Rectal smooth muscle tissue (tissue), 1 donor: ENCODE measurements around the gene C20orf204.

Source experiments
- H3K27ac ChIP-seq: one replicate; pipeline ENCODE4 v1.7.0; 2013; ENCODE audit warnings: low read depth, low read length, inconsistent platforms
- H3K27me3 ChIP-seq: one replicate; pipeline ENCODE4 v1.7.0; 2013; ENCODE audit warnings: low read length; ENCODE audit not compliant: control insufficient read depth, insufficient read depth
- H3K36me3 ChIP-seq: one replicate; pipeline ENCODE4 v1.7.0; 2013; ENCODE audit warnings: low read length; ENCODE audit not compliant: control insufficient read depth, insufficient read depth
- H3K4me1 ChIP-seq: one replicate; pipeline ENCODE4 v1.7.0; 2013; ENCODE audit warnings: low read length; ENCODE audit not compliant: control insufficient read depth, insufficient read depth
- H3K4me3 ChIP-seq: one replicate; pipeline ENCODE4 v1.7.0; 2013; ENCODE audit warnings: low read length
- H3K9ac ChIP-seq: one replicate; pipeline ENCODE4 v1.7.0; 2013; ENCODE audit warnings: low read length

The C20orf204 gene

DNA sequence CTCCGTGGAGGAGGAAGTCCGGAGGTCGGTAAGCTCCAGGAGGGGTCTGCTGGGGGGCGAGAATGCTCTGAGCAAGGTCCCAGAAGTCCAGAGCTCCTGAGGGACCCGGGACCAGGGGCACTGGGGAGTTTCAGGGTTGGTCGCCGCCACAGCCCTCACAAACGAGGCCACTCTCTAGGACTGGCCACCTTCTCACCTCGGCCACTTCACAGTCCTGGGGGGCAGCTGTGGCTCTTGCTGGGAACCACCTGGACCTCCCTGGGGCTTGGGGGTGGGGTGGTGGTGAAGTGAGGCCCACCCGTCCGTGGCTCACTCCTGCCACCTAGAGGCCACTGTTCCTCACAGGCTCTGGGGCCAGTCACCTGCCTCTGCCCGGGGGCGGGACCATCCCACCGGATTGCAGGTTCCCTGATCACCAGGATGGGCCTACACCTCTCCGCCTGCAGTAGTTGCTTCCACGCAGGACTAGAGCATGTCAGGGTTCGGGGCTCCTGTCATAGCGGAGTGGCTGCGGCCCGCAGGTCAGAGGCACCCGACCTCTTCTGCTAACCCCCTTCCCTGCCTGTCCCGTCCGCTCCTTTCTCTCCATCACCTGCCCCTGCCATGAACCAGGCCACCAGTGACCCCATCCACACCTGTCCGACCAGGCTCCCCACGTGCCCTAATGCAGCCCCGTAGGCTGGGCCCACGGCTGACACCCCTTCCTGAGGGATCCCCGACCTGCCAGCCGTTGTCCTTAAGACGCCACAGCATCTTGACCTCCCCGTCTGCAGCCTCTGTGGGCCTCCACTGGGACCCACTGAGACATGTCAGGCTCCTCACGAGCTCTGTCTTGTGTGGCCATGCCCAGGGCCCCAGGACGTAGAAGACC, 21.9 kb downstream of the C20orf204 start:
- H3K27me3 ChIP-seq, result peaks cover 8% of the 10 kb centered on the region
- H3K4me3 ChIP-seq, result no peak overlapping the region
- no peak overlapping the region for H3K27ac ChIP-seq
- H3K36me3 ChIP-seq, result no peaks in the 10 kb centered on the region
- H3K4me1 ChIP-seq, result peaks cover 4% of the 10 kb centered on the region
- H3K9ac ChIP-seq, result no peak overlapping the region

DNA sequence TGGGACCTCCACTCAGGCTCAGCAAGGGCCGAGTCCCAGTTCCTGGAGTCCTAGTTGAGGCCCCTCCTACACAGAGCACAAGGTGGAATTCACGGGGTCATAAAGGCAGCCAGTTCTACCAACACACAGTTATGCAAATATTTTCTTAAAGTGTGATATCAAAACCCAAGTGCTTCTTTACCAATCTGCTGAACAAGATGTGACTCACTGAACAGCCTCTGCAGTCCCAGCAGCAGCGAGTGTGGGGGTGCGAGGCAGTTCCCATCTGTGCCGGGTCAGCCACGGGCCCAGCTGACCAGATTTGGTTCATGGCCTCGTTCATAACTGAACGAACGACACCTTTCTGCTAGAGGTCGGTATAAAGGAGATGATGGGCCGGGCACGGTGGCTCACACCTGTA, 22.6 kb downstream of the C20orf204 start:
- Histone ChIP-seq H3K4me1 (peaks cover 4% of the 10 kb centered on the region), H3K9ac (no peak overlapping the region), H3K27ac (no peak overlapping the region), H3K4me3 (no peak overlapping the region), H3K36me3 (no peaks in the 10 kb centered on the region), H3K27me3 (peaks cover 6% of the 10 kb centered on the region)

DNA sequence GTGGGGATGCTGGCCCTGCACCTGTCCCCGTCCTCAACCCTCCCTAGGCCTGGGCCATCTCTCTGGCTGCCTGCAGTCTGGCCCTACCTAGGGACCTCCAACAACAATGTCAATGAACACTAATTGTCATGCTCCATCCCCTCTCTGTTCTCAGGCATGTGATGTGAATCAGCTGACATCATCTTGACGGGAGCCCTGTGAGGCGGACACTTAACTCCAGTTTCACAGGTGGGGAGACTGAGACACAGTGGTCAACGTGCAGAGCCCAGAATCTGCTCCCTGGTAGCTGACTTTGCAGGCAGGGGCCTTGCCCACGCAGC, 26.3 kb downstream of the C20orf204 start:
- no peaks in the 10 kb centered on the region for H3K36me3 ChIP-seq
- peak overlapping the region; percentile 59 for H3K4me3 ChIP-seq
- H3K27ac ChIP-seq, result peak overlapping the region; percentile 91
- no peak overlapping the region for H3K9ac ChIP-seq
- peaks cover 2% of the 10 kb centered on the region for H3K27me3 ChIP-seq
- peaks cover 12% of the 10 kb centered on the region for H3K4me1 ChIP-seq

- peak within 1 kb of the TSS; percentile 76 for H3K4me3 ChIP-seq
- H3K27ac ChIP-seq, result peak within 1 kb of the TSS; percentile 91
- H3K9ac ChIP-seq, result peak within 1 kb of the TSS; percentile 53
- H3K4me1 ChIP-seq, result peaks cover 12% of the 10 kb centered on the region
- H3K36me3 ChIP-seq, result no peaks in the 10 kb centered on the region
- H3K27me3 ChIP-seq, result no peaks in the 10 kb centered on the region
Observed at GRCh38 chr20:64062596-64063388, 26.8 kb downstream of the C20orf204 start, which contains the start of gene TCEA2. TCEA2 (plus strand) TSS chr20:64063198; CDS start chr20:64063313, 115 bp downstream.

DNA sequence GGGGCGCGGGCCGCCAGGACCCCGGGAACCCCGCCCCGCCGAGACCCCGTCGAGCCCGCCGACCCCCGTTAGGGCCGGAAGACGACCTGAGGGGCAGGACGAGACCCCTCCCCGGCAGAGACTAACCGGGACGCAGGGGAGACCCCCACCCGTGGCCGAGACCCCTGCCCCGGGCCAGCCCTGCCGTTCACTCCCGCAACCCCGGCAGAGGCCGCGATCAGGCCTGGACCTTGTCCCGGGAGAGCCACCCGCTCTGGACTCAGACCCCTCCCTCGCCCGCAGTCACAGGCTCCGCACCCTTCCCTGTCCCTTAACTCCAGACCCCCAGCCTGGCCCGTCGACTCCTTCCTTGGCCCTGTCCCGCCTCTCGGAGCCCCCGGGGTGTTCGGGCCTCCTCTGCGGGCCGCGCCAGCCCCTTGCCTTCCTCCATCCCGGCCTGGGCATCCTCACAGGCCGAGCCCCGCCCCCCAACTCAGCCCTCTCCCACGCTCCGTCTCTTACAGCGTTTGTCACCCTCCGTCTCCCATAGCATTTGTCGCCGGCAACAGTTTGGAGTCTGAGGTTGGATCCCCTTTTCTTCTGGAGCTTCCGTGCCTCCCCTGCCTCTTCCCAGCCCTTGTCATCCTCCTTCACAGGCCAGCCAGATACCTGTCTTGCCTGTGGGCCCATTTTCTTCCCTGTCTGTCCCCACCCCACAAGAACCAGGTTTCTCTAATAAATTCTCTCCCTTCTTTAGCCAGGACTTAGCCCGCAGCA, 27.6 kb downstream of the C20orf204 start:
- peak overlapping the region; percentile 49 for H3K27ac ChIP-seq
- peak overlapping the region; percentile 76 for H3K4me3 ChIP-seq
- no peaks in the 10 kb centered on the region for H3K27me3 ChIP-seq
- H3K4me1 ChIP-seq, result peaks cover 12% of the 10 kb centered on the region
- no peaks in the 10 kb centered on the region for H3K36me3 ChIP-seq
- H3K9ac ChIP-seq, result peak overlapping the region; percentile 53

DNA sequence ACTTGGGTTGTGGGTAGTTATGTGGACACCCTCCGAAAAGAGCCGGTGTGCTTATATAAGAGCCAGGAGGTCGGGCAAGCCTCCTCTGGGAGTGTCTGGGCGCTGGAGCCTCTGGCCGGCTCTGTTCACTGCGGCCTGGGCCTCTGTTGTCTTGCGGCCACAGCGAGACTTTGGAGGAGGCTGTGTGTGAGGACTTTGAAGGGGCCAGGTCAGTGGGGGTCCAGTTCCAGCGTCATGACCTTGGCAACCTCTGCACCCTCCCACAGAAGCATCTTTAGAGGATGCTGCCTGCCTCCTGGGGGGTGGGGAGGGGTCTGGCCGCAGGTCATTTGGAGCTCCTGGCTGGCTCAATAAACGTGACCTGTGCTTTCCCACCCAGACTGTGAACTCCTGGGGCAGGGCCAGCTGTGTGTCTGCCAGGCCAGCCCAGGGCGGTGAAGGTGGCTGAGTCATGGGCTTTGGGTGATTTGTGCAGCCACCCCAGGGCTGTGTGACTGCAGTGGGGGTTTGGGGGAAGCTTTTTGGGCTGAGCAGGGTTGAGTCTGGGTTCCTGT, 28.2 kb downstream of the C20orf204 start:
- no peak overlapping the region for H3K9ac ChIP-seq

DNA sequence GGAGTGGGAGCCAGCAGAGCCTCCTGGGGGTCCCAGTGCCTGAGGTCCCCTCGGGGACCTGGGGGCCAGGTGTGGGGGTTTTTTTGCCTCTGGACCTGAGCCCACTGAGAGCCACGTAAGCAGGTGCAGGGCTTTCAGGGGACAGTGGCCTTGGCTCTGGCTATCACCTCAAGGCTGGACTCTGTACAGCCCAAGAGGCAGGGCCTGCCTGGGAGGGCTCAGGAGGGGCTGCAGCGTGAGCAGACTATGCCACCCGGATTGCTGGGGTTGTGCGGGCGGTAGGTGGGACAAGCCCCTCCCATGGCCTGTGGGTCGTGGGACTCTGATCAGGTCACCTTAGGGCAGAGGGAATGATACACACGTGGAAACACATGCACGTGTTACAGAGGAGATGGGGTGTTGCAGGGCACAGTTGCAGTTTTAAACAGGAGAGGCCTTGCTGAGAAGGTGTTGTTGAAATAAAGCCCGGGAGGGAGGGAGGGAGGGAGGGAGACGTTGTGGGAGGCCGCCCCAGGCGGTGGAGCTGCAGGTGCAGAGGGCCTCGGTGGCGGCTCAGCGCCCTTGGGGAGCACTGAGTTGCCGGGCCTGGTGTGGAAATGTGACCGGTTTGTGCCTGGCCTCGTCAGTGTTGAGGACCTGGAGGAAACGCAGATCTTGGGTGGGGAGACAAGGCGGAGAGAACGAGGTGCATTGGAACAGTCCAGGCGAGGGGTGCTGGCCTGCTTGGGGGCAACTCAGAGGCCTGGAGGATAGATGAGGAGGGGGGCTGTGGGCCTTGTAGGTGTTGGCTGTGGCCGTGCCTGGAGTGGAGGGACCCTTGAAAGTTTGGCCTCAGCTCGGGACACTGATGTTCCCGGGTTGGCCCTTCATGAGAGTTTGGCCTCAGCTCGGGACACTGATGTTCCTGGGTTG, 29.3 kb downstream of the C20orf204 start:
- Histone ChIP-seq H3K36me3 (no peaks in the 10 kb centered on the region), H3K4me3 (no peak overlapping the region), H3K4me1 (peaks cover 12% of the 10 kb centered on the region), H3K27ac (no peak overlapping the region), H3K9ac (no peak overlapping the region), H3K27me3 (no peaks in the 10 kb centered on the region)

More for the DNA sequence above, 28.2 kb downstream of the C20orf204 start:
- no peak overlapping the region for H3K27ac ChIP-seq
- H3K4me3 ChIP-seq, result peak overlapping the region; percentile 76
- H3K27me3 ChIP-seq, result no peaks in the 10 kb centered on the region
- peaks cover 12% of the 10 kb centered on the region for H3K4me1 ChIP-seq
- H3K36me3 ChIP-seq, result no peaks in the 10 kb centered on the region

DNA sequence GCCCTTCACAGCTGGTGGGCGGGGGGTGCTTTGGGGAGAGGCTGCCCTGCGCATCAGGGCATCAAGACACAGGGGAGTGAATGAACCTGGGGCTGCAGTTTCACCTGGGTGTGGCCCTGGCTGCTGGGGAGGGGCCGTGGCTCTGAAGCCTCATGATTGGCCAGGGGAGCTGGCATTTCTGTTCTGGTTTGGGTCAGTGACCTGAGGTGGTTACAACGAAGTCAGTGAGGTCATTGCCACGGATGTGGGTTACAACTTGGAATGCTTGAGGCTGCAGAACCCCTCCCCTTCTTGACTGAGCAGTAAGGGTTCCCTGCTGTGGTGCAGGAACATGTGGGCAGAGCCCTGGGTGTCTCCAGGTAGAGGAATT, 30.0 kb downstream of the C20orf204 start:
- Histone ChIP-seq H3K4me1 (peaks cover 12% of the 10 kb centered on the region), H3K36me3 (no peaks in the 10 kb centered on the region), H3K27me3 (no peaks in the 10 kb centered on the region), H3K27ac (no peak overlapping the region), H3K9ac (no peak overlapping the region), H3K4me3 (no peak overlapping the region)

DNA sequence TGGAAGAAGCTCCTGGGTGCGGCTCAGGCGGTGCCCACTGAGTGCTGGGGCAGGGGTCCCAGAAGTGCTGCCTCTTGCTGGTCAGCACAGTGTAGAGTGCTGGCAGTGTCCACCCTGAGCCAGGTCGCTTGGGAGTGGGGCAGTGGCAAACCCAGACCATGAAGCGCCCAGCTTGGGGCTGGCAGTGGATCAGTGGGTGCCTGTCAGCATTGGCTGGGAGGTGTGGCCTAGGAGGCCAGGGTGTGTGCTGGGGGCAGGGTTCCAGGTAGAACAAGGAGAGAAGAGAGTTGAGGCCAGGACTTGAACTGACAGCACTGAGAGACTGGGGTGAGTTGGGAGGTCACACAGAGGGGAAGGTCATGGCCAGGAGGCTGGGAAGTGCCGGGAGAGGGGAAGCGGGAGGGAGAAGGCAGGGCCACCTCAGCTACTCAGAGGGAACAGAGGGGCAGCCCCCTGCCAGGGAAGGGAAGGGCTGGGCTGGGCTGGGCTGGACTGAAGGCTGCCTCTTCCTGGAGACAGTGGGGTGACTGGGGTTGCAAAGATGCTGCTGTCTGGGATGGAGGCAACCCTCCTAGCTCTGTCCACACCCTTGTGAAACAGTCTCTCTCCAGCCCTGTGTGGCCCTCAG, 31.1 kb downstream of the C20orf204 start:
- H3K27me3 ChIP-seq, result no peaks in the 10 kb centered on the region
- H3K9ac ChIP-seq, result no peak overlapping the region
- H3K4me3 ChIP-seq, result no peak overlapping the region
- peaks cover under 1% of the 10 kb centered on the region for H3K36me3 ChIP-seq
- H3K4me1 ChIP-seq, result peaks cover 12% of the 10 kb centered on the region
- H3K27ac ChIP-seq, result no peak overlapping the region

- Histone ChIP-seq H3K27ac (no peak overlapping the region), H3K36me3 (peaks cover 6% of the 10 kb centered on the region), H3K4me3 (no peak overlapping the region), H3K9ac (no peak overlapping the region), H3K4me1 (peaks cover 8% of the 10 kb centered on the region), H3K27me3 (no peaks in the 10 kb centered on the region)
Observed at GRCh38 chr20:64067733-64068307, 31.8 kb downstream of the C20orf204 start.
